H1 (cell line): ENCODE data around the gene HOXD12. TPM values are rescaled to one million over a fixed set of nuclear protein-coding genes. Genes with fewer than 3 reads are reported as not detected.

Experiments
- CTCF ChIA-PET: fragments of 300-600 bp; sonication (Branson Sonifier 250); formaldehyde crosslinking; loops from one replicate; lab custom pipeline; 2021; ENCODE audit not compliant: partially characterized antibody; lab: Charles Lee
- POLR2A ChIA-PET: fragments of 300-600 bp; sonication (Branson Sonifier 250); formaldehyde crosslinking; loops from one replicate; lab custom pipeline; 2021; ENCODE audit warnings: inconsistent platforms; ENCODE audit not compliant: partially characterized antibody; lab: Charles Lee
- DNase-seq, 2 experiments: peaks; one replicate each; pipeline versions ENCODE4 v3.0.0 to v3.0.0-alpha.2; 2010 to 2022; ENCODE audit warnings: low spot score in 2 of 2, low read depth in 1 of 2, mixed read lengths in 1 of 2
- FAIRE-seq: peaks from 2 replicates; lab custom pipeline; 2011; peaks lifted over from hg19 to GRCh38; lab: Jason Lieb, UNC
- H2AFZ ChIP-seq: 2 replicates; pipeline ENCODE4 v1.8.1; 2012; ENCODE audit warnings: low read length, inconsistent platforms
- H2AK5ac ChIP-seq: 2 replicates; pipeline ENCODE4 v1.6.1; 2013; ENCODE audit warnings: low read depth, low read length
- H2BK120ac ChIP-seq: replicated peaks from 2 replicates; pipeline ENCODE3; 2013; ENCODE audit warnings: low read depth, low read length, inconsistent platforms
- H2BK12ac ChIP-seq: 2 replicates; pipeline ENCODE4 v1.6.1; 2013; ENCODE audit warnings: low read depth, low read length
- H2BK15ac ChIP-seq: 2 replicates; pipeline ENCODE4 v1.6.1; 2013; ENCODE audit warnings: low read length
- H2BK20ac ChIP-seq: 2 replicates; pipeline ENCODE4 v1.6.1; 2013; ENCODE audit warnings: low read length
- H2BK5ac ChIP-seq: 2 replicates; pipeline ENCODE4 v1.6.1; 2013; ENCODE audit warnings: low read depth, low read length
- H3K14ac ChIP-seq: 2 replicates; pipeline ENCODE4 v1.6.1; 2013; ENCODE audit warnings: inconsistent platforms; ENCODE audit not compliant: insufficient read length
- H3K18ac ChIP-seq: 2 replicates; pipeline ENCODE4 v1.6.1; 2013; ENCODE audit warnings: low read length; ENCODE audit errors: extremely low read depth
- H3K23ac ChIP-seq: 2 replicates; pipeline ENCODE4 v1.6.1; 2013; ENCODE audit warnings: inconsistent platforms; ENCODE audit not compliant: insufficient read length
- H3K23me2 ChIP-seq: 2 replicates; pipeline ENCODE4 v1.6.1; 2013; ENCODE audit warnings: low read depth, low read length
- H3K27ac ChIP-seq: 2 replicates; pipeline ENCODE4 v1.6.1; 2011; ENCODE audit warnings: low read depth, low read length, inconsistent platforms
- H3K27me3 ChIP-seq, 4 experiments: replicated peaks in 1 of 4; 1 replicate in 1 of 4; 2 replicates in 3 of 4; pipeline versions ENCODE4 v1.6.1 to v1.8.1; 2011 to 2013; ENCODE audit warnings: low read length in 3 of 4, mild to moderate bottlenecking in 3 of 4, inconsistent platforms in 2 of 4, mixed read lengths in 2 of 4, moderate library complexity in 1 of 4; ENCODE audit not compliant: control insufficient read depth in 3 of 4, insufficient read depth in 3 of 4; ENCODE audit errors: extremely low read depth in 1 of 4
- H3K36me3 ChIP-seq, 4 experiments: 2 replicates each; pipeline versions ENCODE4 v1.6.1 to v1.8.1; 2011 to 2013; ENCODE audit warnings: mild to moderate bottlenecking in 4 of 4, low read length in 3 of 4, moderate library complexity in 2 of 4, control low read depth in 1 of 4, inconsistent platforms in 1 of 4; ENCODE audit not compliant: insufficient read depth in 4 of 4, control insufficient read depth in 2 of 4
- H3K4ac ChIP-seq: replicated peaks from 2 replicates; pipeline ENCODE3; 2013; ENCODE audit warnings: low read length, low read depth, mixed read lengths, inconsistent platforms; ENCODE audit not compliant: insufficient read length
- H3K4me1 ChIP-seq, 4 experiments: replicated peaks in 1 of 4; 1 replicate in 1 of 4; 2 replicates in 3 of 4; pipeline versions ENCODE4 v1.6.1 to v1.8.1; 2011 to 2013; ENCODE audit warnings: low read length in 3 of 4, inconsistent platforms in 2 of 4, mixed read lengths in 1 of 4; ENCODE audit not compliant: insufficient read depth in 4 of 4, control insufficient read depth in 3 of 4
- H3K4me2 ChIP-seq, 2 experiments: 2 replicates each; pipeline versions ENCODE4 v1.6.1 to v1.8.1; 2011 to 2013; ENCODE audit warnings: low read depth in 2 of 2, low read length in 2 of 2, control low read depth in 1 of 2, inconsistent platforms in 1 of 2, mild to moderate bottlenecking in 1 of 2; ENCODE audit not compliant: insufficient read depth in 1 of 2
- H3K4me3 ChIP-seq, 4 experiments: fragments of 200-600, 300-600 bp in 1 of 4; sonication (generic), shearing (Covaris generic), sonication (Bioruptor Twin) in 1 of 4; 2 replicates each; pipeline versions ENCODE4 v1.5.1 to v1.8.1; 2011 to 2016; ENCODE audit warnings: low read length in 4 of 4, low read depth in 3 of 4, control low read depth in 2 of 4, inconsistent platforms in 2 of 4, mild to moderate bottlenecking in 2 of 4, mixed read lengths in 1 of 4, moderate library complexity in 1 of 4; ENCODE audit not compliant: insufficient read depth in 2 of 4; ENCODE audit errors: extremely low read depth in 1 of 4
- H3K56ac ChIP-seq: replicated peaks from 2 replicates; pipeline ENCODE3; 2013; ENCODE audit warnings: low read depth, mild to moderate bottlenecking, mixed read lengths, low read length, inconsistent platforms; ENCODE audit not compliant: insufficient read length
- H3K79me1 ChIP-seq: 2 replicates; pipeline ENCODE4 v1.6.1; 2013; ENCODE audit warnings: low read depth, low read length, control low read depth
- H3K79me2 ChIP-seq, 2 experiments: 2 replicates each; pipeline versions ENCODE4 v1.6.1 to v1.8.1; 2012 to 2013; ENCODE audit warnings: low read length in 2 of 2, mild to moderate bottlenecking in 2 of 2, inconsistent platforms in 1 of 2; ENCODE audit not compliant: insufficient read depth in 2 of 2, control insufficient read depth in 1 of 2
- H3K9ac ChIP-seq, 4 experiments: replicated peaks in 1 of 4; 1 replicate in 1 of 4; 2 replicates in 3 of 4; pipeline versions ENCODE4 v1.6.1 to v1.8.1; 2011 to 2013; ENCODE audit warnings: low read depth in 3 of 4, low read length in 3 of 4, control low read depth in 2 of 4, mild to moderate bottlenecking in 2 of 4, moderate library complexity in 2 of 4, inconsistent platforms in 1 of 4; ENCODE audit errors: extremely low read depth in 1 of 4
- H3K9me3 ChIP-seq, 2 experiments: 2 replicates each; pipeline versions ENCODE4 v1.6.1 to v1.8.1; 2012 to 2013; ENCODE audit warnings: mild to moderate bottlenecking in 2 of 2, moderate library complexity in 2 of 2, control low read depth in 1 of 2, inconsistent platforms in 1 of 2, low read depth in 1 of 2, low read length in 1 of 2, mixed read lengths in 1 of 2; ENCODE audit not compliant: insufficient read depth in 2 of 2
- H4K20me1 ChIP-seq, 2 experiments: replicated peaks in 1 of 2; 2 replicates each; pipeline versions ENCODE3 to v1.8.1; 2011 to 2013; ENCODE audit warnings: inconsistent platforms in 2 of 2, low read length in 2 of 2, mild to moderate bottlenecking in 1 of 2; ENCODE audit not compliant: insufficient read depth in 2 of 2, control insufficient read depth in 1 of 2
- H4K5ac ChIP-seq: 2 replicates; pipeline ENCODE4 v1.6.1; 2013; ENCODE audit warnings: low read length, low read depth, mixed read lengths, inconsistent platforms; ENCODE audit not compliant: insufficient read length
- H4K8ac ChIP-seq: 2 replicates; pipeline ENCODE4 v1.8.0; 2013; ENCODE audit warnings: mild to moderate bottlenecking, moderate library complexity, low read length, inconsistent platforms; ENCODE audit not compliant: insufficient read depth; ENCODE audit errors: extremely low read depth
- H4K91ac ChIP-seq: replicated peaks from 2 replicates; pipeline ENCODE3; 2013; ENCODE audit warnings: low read length, mixed read lengths, inconsistent platforms; ENCODE audit not compliant: insufficient read length
- CHD1 ChIP-seq: IDR thresholded peaks from 2 replicates; pipeline ENCODE4 v1.6.1; 2012; ENCODE audit warnings: low read depth, low read length, improper control_type of control experiment
- EZH2 ChIP-seq: fragments of 200-600 bp; sonication (generic); IDR thresholded peaks from 2 replicates; pipeline ENCODE4 v1.7.1; 2012; ENCODE audit warnings: low read depth, mild to moderate bottlenecking, moderate library complexity, low read length, inconsistent platforms; ENCODE audit not compliant: severe bottlenecking
- SUZ12 ChIP-seq: fragments of 200-600 bp; sonication (generic); IDR thresholded peaks from 2 replicates; pipeline ENCODE4 v1.6.1; 2012; ENCODE audit warnings: mild to moderate bottlenecking, inconsistent platforms, low read length, moderate library complexity, mixed read lengths
- WGBS, 2 experiments: shearing (Covaris generic) in 1 of 2; methylation state at CpG; one replicate each; pipeline versions ENCODE4 v1.1.6 to v1.1.7; 2013 to 2015; ENCODE audit warnings: low lambda C conversion rate in 2 of 2, mixed read lengths in 2 of 2, inconsistent platforms in 1 of 2, low coverage in 1 of 2, missing lambda C conversion rate in 1 of 2; ENCODE audit not compliant: insufficient replicate concordance in 2 of 2, insufficient coverage in 1 of 2, insufficient read length in 1 of 2; ENCODE audit errors: extremely low coverage in 1 of 2, missing lambda C conversion rate in 1 of 2; 5-methylcytosine and 5-hydroxymethylcytosine counted together
- polyA plus RNA-seq, 7 experiments: library from polyadenylated mRNA; depleted of rRNA in 3 of 7; stranded (reverse) in 5 of 7; unstranded in 2 of 7; fragments of >200 nt in 5 of 7; fragments of 200-250 nt in 2 of 7; gene quantifications; 1 replicate in 5 of 7; 2 replicates in 1 of 7; 4 replicates in 1 of 7; pipeline versions ENCODE4 v1.2.1 to v1.2.3, GENCODE V29; 2011 to 2013; ENCODE audit warnings: missing spikeins in 2 of 7, mixed read lengths in 2 of 7
- total RNA-seq: library from RNA; stranded (reverse); fragmentation: NEBNext Ultra II Directional; extraction: Animal tissue kit (Norgen Biotek cat#: 25700); gene quantifications from 2 replicates; pipeline ENCODE4 v1.2.1, GENCODE V29; 2021

HOXD12 gene
- total and polyA plus RNA-seq, 2 of the 8 experiments (the other 6 are each of a cell fraction or from before 2014, with no cell fraction given), result not detected

DNA sequence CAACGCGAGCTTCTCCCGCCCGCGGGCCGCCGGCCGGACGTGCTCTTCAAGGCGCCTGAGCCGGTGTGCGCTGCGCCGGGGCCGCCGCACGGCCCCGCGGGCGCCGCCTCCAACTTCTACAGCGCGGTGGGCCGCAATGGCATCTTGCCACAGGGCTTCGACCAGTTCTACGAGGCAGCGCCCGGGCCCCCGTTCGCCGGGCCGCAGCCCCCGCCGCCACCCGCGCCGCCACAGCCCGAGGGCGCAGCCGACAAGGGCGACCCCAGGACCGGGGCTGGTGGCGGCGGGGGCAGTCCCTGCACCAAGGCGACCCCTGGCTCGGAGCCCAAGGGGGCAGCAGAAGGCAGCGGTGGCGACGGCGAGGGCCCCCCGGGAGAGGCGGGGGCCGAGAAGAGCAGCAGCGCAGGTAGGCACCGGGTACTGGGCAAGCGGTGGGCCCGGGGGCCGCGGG, 8.2 kb downstream of the HOXD12 start:
- WGBS, 2 experiments, result 7% methylated on average over 11 of the region's 59 CpGs; no CpG with 5 or more reads in 1 of the 2 experiments
- no peak overlapping the region for H4K5ac ChIP-seq
- H3K23me2 ChIP-seq, result 0 out of 2 replicates have a peak, but pooled peaks cover 2% of the 10 kb centered on the region
- no peak overlapping the region; the same call in 1 of the 2 replicates for H3K18ac ChIP-seq
- ChIA-PET POLR2A (no interaction called here), CTCF (interaction anchor here (0.6 to 1.2 kb wide), 2 partner anchors 12 to 32 kb away, joined by 3 read pairs; no protein-coding TSS in a partner anchor)
- no peak overlapping the region for H3K9ac ChIP-seq
- no peak overlapping the region for H3K23ac ChIP-seq
- no peaks in the 10 kb centered on the region for H3K79me2 ChIP-seq
- TF ChIP-seq SUZ12 (0 out of 2 replicates have a peak, but pooled peaks have one; percentile 2), CHD1 (no peak), EZH2 (peak; percentile 79)
- no peak overlapping the region for H3K14ac ChIP-seq
- no peak overlapping the region for H3K4me3 ChIP-seq
- H3K4ac ChIP-seq, result no peak overlapping the region
- H4K91ac ChIP-seq, result no peak overlapping the region
- H3K79me1 ChIP-seq, result no peaks in the 10 kb centered on the region
- peaks cover 16 to 38% of the 10 kb centered on the region in 2 experiments for H4K20me1 ChIP-seq
- no peak overlapping the region for H3K56ac ChIP-seq
- FAIRE-seq, result no peak
- peaks cover 98 to 99% (median 99%) of the 10 kb centered on the region in 4 experiments for H3K27me3 ChIP-seq
- peaks cover 0 to 8% (median 0%) of the 10 kb centered on the region in 4 experiments; a peak in 1 of 8 replicates for H3K36me3 ChIP-seq
- H3K4me1 ChIP-seq, result peaks cover 0 to 21% (median 10%) of the 10 kb centered on the region in 4 experiments; a peak in 5 of 7 replicates
- no peak overlapping the region for H2BK120ac ChIP-seq
- H2AFZ ChIP-seq, result no peak overlapping the region
- H3K4me2 ChIP-seq, result peak overlapping the region in 1 of 2 experiments; percentile 18; a peak in 1 of 4 replicates
- H2BK5ac ChIP-seq, result no peak overlapping the region
- DNase-seq, result peak in 1 of 2 experiments; percentile 56
- H3K9me3 ChIP-seq, result no peaks in the 10 kb centered on the region
- H2BK20ac ChIP-seq, result no peak overlapping the region
- no peak overlapping the region for H3K27ac ChIP-seq
- no peak overlapping the region for H4K8ac ChIP-seq
- H2AK5ac ChIP-seq, result no peak overlapping the region
- H2BK12ac ChIP-seq, result no peak overlapping the region
- no peak overlapping the region for H2BK15ac ChIP-seq
